ENCODE data around the gene LASP1. TPM values are rescaled to one million over a fixed set of nuclear protein-coding genes. Genes with fewer than 3 reads are reported as not detected.
"Not testable (repeated sequence)": the region's sequence is repeated elsewhere in the genome, so short reads cannot be mapped to it uniquely, and the experiment has no call there.

The LASP1 gene
- total RNA-seq, 1 experiment from 2014 or later, result 59.3 TPM

DNA sequence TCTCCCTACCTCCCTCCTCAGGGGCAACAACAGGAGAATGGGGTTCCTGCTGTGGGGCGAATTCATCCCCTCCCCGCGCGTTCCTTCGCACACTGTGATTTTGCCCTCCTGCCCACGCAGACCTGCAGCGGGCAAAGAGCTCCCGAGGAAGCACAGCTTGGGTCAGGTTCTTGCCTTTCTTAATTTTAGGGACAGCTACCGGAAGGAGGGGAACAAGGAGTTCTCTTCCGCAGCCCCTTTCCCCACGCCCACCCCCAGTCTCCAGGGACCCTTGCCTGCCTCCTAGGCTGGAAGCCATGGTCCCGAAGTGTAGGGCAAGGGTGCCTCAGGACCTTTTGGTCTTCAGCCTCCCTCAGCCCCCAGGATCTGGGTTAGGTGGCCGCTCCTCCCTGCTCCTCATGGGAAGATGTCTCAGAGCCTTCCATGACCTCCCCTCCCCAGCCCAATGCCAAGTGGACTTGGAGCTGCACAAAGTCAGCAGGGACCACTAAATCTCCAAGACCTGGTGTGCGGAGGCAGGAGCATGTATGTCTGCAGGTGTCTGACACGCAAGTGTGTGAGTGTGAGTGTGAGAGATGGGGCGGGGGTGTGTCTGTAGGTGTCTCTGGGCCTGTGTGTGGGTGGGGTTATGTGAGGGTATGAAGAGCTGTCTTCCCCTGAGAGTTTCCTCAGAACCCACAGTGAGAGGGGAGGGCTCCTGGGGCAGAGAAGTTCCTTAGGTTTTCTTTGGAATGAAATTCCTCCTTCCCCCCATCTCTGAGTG, 49.6 kb downstream of the LASP1 start:
- DNase-seq, result no peak
- no peaks in the 10 kb centered on the region for H4K20me1 ChIP-seq (ENCODE audit: insufficient read depth, low read depth, low read length)
- H3K9me2 ChIP-seq (replicated peaks; ENCODE audit: insufficient read depth, low read length), result no peaks in the 10 kb centered on the region
- H3K4me2 ChIP-seq (ENCODE audit: low read depth, low read length, poor library complexity, severe bottlenecking), result no peak overlapping the region
- no peaks in the 10 kb centered on the region for H3K79me2 ChIP-seq (ENCODE audit: low read length)
- H3K9me3 ChIP-seq (ENCODE audit: low read length), result no peaks in the 10 kb centered on the region
- no peaks in the 10 kb centered on the region for H3K36me3 ChIP-seq (ENCODE audit: insufficient read depth, low read length)
- H3K27me3 ChIP-seq (ENCODE audit: low read length), result no peaks in the 10 kb centered on the region
- no peak overlapping the region for H3K4me3 ChIP-seq (ENCODE audit: low read length)
- H3K4me1 ChIP-seq (ENCODE audit: low read length), result peaks cover 27% of the 10 kb centered on the region
- no peak overlapping the region for H3K9ac ChIP-seq (ENCODE audit: low read length)
- H3K27ac ChIP-seq (ENCODE audit: low read length), result no peak overlapping the region
- H2AFZ ChIP-seq (ENCODE audit: low read length), result no peak overlapping the region

DNA sequence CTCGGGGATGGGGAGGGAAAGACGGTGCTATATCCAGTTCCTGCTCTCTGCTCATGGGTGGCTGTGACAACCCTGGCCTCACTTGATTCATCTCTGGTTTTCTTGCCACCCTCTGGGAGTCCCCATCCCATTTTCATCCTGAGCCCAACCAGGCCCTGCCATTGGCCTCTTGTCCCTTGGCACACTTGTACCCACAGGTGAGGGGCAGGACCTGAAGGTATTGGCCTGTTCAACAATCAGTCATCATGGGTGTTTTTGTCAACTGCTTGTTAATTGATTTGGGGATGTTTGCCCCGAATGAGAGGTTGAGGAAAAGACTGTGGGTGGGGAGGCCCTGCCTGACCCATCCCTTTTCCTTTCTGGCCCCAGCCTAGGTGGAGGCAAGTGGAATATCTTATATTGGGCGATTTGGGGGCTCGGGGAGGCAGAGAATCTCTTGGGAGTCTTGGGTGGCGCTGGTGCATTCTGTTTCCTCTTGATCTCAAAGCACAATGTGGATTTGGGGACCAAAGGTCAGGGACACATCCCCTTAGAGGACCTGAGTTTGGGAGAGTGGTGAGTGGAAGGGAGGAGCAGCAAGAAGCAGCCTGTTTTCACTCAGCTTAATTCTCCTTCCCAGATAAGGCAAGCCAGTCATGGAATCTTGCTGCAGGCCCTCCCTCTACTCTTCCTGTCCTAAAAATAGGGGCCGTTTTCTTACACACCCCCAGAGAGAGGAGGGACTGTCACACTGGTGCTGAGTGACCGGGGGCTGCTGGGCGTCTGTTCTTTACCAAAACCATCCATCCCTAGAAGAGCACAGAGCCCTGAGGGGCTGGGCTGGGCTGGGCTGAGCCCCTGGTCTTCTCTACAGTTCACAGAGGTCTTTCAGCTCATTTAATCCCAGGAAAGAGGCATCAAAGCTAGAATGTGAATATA, 50.8 kb downstream of the LASP1 start:
- Histone ChIP-seq H3K27me3 (ENCODE audit: low read length) (no peaks in the 10 kb centered on the region), H3K27ac (ENCODE audit: low read length) (peak overlapping the region; percentile 62), H3K79me2 (ENCODE audit: low read length) (no peaks in the 10 kb centered on the region), H4K20me1 (ENCODE audit: insufficient read depth, low read depth, low read length) (no peaks in the 10 kb centered on the region), H3K4me3 (ENCODE audit: low read length) (no peak overlapping the region), H3K9ac (ENCODE audit: low read length) (peak overlapping the region; percentile 41; the same call in 1 of the 2 replicates), H2AFZ (ENCODE audit: low read length) (no peak overlapping the region), H3K9me2 (replicated peaks; ENCODE audit: insufficient read depth, low read length) (no peaks in the 10 kb centered on the region), H3K9me3 (ENCODE audit: low read length) (no peaks in the 10 kb centered on the region), H3K36me3 (ENCODE audit: insufficient read depth, low read length) (no peaks in the 10 kb centered on the region), H3K4me1 (ENCODE audit: low read length) (peaks cover 27% of the 10 kb centered on the region), H3K4me2 (ENCODE audit: low read depth, low read length, poor library complexity, severe bottlenecking) (peak overlapping the region; percentile 51)
- DNase-seq, result no peak

- Histone ChIP-seq H3K4me3 (ENCODE audit: low read length) (0 out of 2 replicates have a peak overlapping the region, but pooled peaks have one; percentile 17), H4K20me1 (ENCODE audit: insufficient read depth, low read depth, low read length) (no peaks in the 10 kb centered on the region), H2AFZ (ENCODE audit: low read length) (no peak overlapping the region), H3K27me3 (ENCODE audit: low read length) (no peaks in the 10 kb centered on the region), H3K36me3 (ENCODE audit: insufficient read depth, low read length) (no peaks in the 10 kb centered on the region), H3K9me2 (replicated peaks; ENCODE audit: insufficient read depth, low read length) (no peaks in the 10 kb centered on the region), H3K79me2 (ENCODE audit: low read length) (no peaks in the 10 kb centered on the region), H3K4me1 (ENCODE audit: low read length) (peaks cover 27% of the 10 kb centered on the region), H3K4me2 (ENCODE audit: low read depth, low read length, poor library complexity, severe bottlenecking) (peak overlapping the region; percentile 51), H3K9ac (ENCODE audit: low read length) (peak overlapping the region; percentile 41; the same call in 1 of the 2 replicates), H3K9me3 (ENCODE audit: low read length) (no peaks in the 10 kb centered on the region), H3K27ac (ENCODE audit: low read length) (peak overlapping the region; percentile 62)
- DNase-seq, result peak; percentile 77
Measured at GRCh38 chr17:38921756-38922411, 52.0 kb downstream of the LASP1 start.

DNA sequence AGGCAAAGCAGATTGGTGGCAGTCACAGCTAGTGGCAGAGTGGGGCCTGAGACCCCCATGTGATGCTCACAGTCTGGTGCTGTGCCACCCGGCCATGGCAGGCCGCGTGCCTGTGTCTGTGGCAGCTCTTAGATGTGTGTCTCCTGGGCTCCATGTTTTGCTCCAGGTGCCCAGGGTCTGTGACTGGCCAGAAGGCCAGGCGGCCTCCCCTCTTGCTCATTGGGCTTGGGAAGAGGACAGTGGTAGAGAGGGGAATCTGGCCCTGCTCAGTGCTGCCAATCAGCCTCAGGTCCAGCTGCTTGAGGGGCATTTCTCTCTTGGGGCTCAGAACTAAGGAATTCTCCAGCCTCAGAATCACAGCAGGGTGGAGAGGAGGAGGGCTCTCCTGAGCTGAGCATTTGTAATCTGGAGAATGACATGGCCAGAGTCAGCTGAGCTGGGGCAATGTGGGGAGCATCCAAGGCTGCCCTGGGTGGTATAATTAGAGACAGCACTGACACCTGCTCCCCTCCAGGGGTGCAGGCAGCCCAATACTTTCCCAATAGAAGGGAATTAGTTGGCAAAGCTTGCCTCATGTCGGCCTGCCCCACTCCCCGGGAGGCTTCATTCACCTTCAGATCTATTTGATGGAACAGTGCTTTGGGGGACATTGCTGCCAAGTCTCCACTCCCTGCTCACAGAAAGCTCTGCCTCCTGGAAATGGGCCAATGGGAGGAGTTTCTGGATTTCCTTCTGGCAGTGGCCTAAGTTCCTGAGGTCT, 52.9 kb downstream of the LASP1 start:
- H3K27me3 ChIP-seq (ENCODE audit: low read length), result no peaks in the 10 kb centered on the region
- no peaks in the 10 kb centered on the region for H3K9me2 ChIP-seq (replicated peaks; ENCODE audit: insufficient read depth, low read length)
- H3K4me2 ChIP-seq (ENCODE audit: low read depth, low read length, poor library complexity, severe bottlenecking), result no peak overlapping the region
- peak overlapping the region; percentile 62; the same call in 1 of the 2 replicates for H3K27ac ChIP-seq (ENCODE audit: low read length)
- no peak overlapping the region for H2AFZ ChIP-seq (ENCODE audit: low read length)
- no peak overlapping the region for H3K4me3 ChIP-seq (ENCODE audit: low read length)
- H3K36me3 ChIP-seq (ENCODE audit: insufficient read depth, low read length), result no peaks in the 10 kb centered on the region
- DNase-seq, result peak; percentile 48
- no peak overlapping the region for H3K9ac ChIP-seq (ENCODE audit: low read length)
- peaks cover 27% of the 10 kb centered on the region for H3K4me1 ChIP-seq (ENCODE audit: low read length)
- H3K9me3 ChIP-seq (ENCODE audit: low read length), result no peaks in the 10 kb centered on the region
- no peaks in the 10 kb centered on the region for H4K20me1 ChIP-seq (ENCODE audit: insufficient read depth, low read depth, low read length)
- H3K79me2 ChIP-seq (ENCODE audit: low read length), result no peaks in the 10 kb centered on the region

DNA sequence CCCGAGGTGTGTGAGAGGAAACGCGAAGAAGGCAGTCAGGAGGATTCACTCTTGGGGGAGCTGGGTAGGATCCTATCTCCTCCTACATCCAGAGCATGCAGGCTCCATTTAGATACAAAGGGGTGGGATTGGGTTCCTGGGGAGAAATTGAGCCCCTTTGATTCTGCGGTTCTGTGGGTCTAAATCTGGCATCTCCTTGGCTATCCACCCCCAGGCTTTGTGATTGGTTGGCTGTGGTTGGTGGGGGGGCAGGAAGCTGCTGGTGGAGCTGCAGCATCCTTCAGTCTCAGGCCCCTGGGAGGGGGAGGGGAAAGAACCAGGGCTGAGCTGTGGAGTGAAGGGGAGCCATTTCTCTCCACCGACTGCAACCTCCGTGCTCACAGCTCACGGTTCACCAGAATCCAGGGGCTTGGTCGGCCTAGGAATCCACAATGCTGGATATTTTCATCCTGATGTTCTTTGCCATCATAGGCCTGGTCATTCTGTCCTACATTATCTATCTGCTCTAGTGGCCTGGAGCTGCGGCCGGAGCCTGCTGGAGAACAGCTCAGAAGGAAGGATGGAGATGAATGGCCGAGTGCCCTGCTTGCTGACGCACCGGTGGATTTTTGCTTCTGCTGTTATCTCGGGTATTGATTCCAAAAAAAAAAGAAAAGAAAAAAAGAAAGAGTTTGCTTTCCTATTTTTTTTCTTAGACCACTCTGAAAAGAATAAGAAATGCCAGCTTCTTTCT, 55.6 kb downstream of the LASP1 start, which contains the start of gene LASP1NB:
TSS of gene LASP1NB (plus strand) at position 352 of the 733 bp plus-strand sequence.
- no peak within 1 kb of the TSS for H3K27ac ChIP-seq (ENCODE audit: low read length)
- H3K36me3 ChIP-seq (ENCODE audit: insufficient read depth, low read length), result no peaks in the 10 kb centered on the region
- H4K20me1 ChIP-seq (ENCODE audit: insufficient read depth, low read depth, low read length), result no peaks in the 10 kb centered on the region
- H3K4me2 ChIP-seq (ENCODE audit: low read depth, low read length, poor library complexity, severe bottlenecking), result no peak within 1 kb of the TSS
- peaks cover 18% of the 10 kb centered on the region for H3K4me1 ChIP-seq (ENCODE audit: low read length)
- DNase-seq, result no peak
- H3K27me3 ChIP-seq (ENCODE audit: low read length), result no peaks in the 10 kb centered on the region
- H3K79me2 ChIP-seq (ENCODE audit: low read length), result no peaks in the 10 kb centered on the region
- H3K9me3 ChIP-seq (ENCODE audit: low read length), result no peaks in the 10 kb centered on the region
- H3K9me2 ChIP-seq (replicated peaks; ENCODE audit: insufficient read depth, low read length), result no peaks in the 10 kb centered on the region
- H3K4me3 ChIP-seq (ENCODE audit: low read length), result no peak within 1 kb of the TSS
- H3K9ac ChIP-seq (ENCODE audit: low read length), result no peak within 1 kb of the TSS
- H2AFZ ChIP-seq (ENCODE audit: low read length), result no peak within 1 kb of the TSS

DNA sequence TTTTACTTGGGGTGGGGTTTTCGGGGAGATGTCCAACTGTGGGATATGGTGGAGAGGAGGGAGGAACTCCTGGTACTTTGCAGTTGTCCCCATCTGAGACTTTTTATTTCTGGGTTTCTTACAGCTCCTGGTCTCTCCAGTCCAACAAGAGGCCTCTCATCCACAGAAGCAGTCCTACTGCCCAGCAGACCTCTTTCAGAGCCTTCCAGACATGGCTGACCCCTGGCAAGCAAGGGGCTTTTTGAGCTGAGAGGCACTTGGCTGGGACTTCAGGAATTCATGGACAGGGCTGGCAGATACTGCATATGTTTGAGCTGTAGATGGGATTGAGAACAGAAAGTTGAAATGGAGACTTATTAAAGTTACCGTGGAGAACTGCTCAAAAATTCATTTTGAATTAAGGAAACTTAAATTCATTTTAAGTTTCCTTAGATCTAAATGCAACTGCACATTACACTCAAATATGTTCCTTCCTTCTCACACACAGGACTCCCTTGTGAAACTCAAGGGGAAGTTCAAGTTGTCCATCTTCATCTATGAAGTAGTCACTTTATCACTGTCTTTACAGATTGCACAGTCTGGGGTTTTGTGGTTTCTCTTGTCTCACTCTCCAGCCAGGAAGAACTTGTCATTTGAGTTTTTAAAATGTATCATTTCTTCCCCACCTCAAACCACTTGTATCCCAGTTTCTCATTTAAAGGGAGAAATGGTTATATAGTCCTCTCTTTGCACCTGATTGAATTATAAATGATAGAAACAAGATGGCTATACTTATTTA, 56.6 kb downstream of the LASP1 start:
- H3K4me3 ChIP-seq (ENCODE audit: low read length), result no peak overlapping the region
- H3K9ac ChIP-seq (ENCODE audit: low read length), result no peak overlapping the region
- no peak overlapping the region for H2AFZ ChIP-seq (ENCODE audit: low read length)
- H4K20me1 ChIP-seq (ENCODE audit: insufficient read depth, low read depth, low read length), result no peaks in the 10 kb centered on the region
- H3K79me2 ChIP-seq (ENCODE audit: low read length), result no peaks in the 10 kb centered on the region
- no peaks in the 10 kb centered on the region for H3K9me2 ChIP-seq (replicated peaks; ENCODE audit: insufficient read depth, low read length)
- H3K36me3 ChIP-seq (ENCODE audit: insufficient read depth, low read length), result no peaks in the 10 kb centered on the region
- DNase-seq, result no peak
- H3K27ac ChIP-seq (ENCODE audit: low read length), result no peak overlapping the region
- peaks cover 7% of the 10 kb centered on the region for H3K4me1 ChIP-seq (ENCODE audit: low read length)
- H3K4me2 ChIP-seq (ENCODE audit: low read depth, low read length, poor library complexity, severe bottlenecking), result no peak overlapping the region
- no peaks in the 10 kb centered on the region for H3K9me3 ChIP-seq (ENCODE audit: low read length)
- H3K27me3 ChIP-seq (ENCODE audit: low read length), result no peaks in the 10 kb centered on the region

GRCh38 chr17:38930782-38931181, 60.9 kb downstream of the LASP1 start:
- not testable (repeated sequence) for H3K4me2 ChIP-seq (ENCODE audit: low read depth, low read length, poor library complexity, severe bottlenecking); H3K9me3 ChIP-seq (ENCODE audit: low read length); H3K4me3 ChIP-seq (ENCODE audit: low read length)

More at GRCh38 chr17:38930782-38931181, 60.9 kb downstream of the LASP1 start:
- H3K27me3 ChIP-seq (ENCODE audit: low read length); H3K36me3 ChIP-seq (ENCODE audit: insufficient read depth, low read length); H3K9ac ChIP-seq (ENCODE audit: low read length); H4K20me1 ChIP-seq (ENCODE audit: insufficient read depth, low read depth, low read length); H3K9me2 ChIP-seq (replicated peaks; ENCODE audit: insufficient read depth, low read length); H3K79me2 ChIP-seq (ENCODE audit: low read length); H2AFZ ChIP-seq (ENCODE audit: low read length); DNase-seq; H3K4me1 ChIP-seq (ENCODE audit: low read length); H3K27ac ChIP-seq (ENCODE audit: low read length): not testable (repeated sequence)
